Measurements from ENCODE around the gene NCKAP1.

NCKAP1 gene

DNA sequence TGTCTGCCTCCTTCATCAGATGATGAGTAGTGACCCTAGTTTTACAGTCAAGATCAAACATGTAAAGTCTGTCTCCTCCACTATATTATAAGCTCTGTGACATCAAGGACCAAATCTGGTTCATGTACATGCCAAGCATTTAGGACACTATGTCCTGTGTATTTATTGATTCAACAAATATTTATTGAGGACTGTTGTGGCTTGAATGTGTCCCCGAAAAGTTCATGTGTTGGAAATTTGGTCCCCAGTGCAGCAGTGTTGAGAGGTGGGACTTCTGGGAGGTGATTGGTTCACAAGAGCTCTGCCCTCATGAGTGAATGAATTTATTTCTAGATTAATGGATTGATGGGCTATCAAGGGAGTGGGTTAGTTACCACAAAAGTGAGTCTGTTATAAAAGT lies 125.2 kb downstream of the NCKAP1 start:
- TF ChIP-seq, protein P1, sequence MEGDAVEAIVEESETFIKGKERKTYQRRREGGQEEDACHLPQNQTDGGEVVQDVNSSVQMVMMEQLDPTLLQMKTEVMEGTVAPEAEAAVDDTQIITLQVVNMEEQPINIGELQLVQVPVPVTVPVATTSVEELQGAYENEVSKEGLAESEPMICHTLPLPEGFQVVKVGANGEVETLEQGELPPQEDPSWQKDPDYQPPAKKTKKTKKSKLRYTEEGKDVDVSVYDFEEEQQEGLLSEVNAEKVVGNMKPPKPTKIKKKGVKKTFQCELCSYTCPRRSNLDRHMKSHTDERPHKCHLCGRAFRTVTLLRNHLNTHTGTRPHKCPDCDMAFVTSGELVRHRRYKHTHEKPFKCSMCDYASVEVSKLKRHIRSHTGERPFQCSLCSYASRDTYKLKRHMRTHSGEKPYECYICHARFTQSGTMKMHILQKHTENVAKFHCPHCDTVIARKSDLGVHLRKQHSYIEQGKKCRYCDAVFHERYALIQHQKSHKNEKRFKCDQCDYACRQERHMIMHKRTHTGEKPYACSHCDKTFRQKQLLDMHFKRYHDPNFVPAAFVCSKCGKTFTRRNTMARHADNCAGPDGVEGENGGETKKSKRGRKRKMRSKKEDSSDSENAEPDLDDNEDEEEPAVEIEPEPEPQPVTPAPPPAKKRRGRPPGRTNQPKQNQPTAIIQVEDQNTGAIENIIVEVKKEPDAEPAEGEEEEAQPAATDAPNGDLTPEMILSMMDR (IDR thresholded peaks at IDR 0.05; ENCODE audit: insufficient read depth, low read depth, low read length, missing control alignments), result no peak
- no peak for DNase-seq (ENCODE audit: low read depth)
- H3K4me3 ChIP-seq (ENCODE audit: low read depth, low read length), result no peak overlapping the region

DNA sequence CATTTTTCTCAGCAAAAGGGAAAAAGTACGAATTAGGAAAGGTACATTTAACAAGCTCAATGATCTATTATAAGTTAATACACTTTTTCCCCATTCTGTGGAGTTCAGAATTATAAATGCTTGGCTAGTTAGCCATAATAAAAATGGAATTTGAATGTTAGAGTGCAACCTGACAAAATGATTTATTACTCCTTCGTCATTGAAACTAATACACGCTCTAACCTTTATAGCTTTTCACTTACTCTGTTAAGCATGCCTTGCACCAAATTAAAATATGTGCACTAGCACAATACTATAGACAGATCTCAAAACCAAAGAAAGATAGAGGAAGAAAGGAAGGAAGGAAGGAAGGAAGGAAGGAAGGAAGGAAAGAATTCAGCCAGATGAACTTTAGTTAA lies 125.7 kb downstream of the NCKAP1 start:
- H3K4me3 ChIP-seq (ENCODE audit: low read depth, low read length), result no peak overlapping the region
- TF ChIP-seq, protein P1 (IDR thresholded peaks at IDR 0.05; ENCODE audit: insufficient read depth, low read depth, low read length, missing control alignments), result no peak
- DNase-seq (ENCODE audit: low read depth), result no peak

DNA sequence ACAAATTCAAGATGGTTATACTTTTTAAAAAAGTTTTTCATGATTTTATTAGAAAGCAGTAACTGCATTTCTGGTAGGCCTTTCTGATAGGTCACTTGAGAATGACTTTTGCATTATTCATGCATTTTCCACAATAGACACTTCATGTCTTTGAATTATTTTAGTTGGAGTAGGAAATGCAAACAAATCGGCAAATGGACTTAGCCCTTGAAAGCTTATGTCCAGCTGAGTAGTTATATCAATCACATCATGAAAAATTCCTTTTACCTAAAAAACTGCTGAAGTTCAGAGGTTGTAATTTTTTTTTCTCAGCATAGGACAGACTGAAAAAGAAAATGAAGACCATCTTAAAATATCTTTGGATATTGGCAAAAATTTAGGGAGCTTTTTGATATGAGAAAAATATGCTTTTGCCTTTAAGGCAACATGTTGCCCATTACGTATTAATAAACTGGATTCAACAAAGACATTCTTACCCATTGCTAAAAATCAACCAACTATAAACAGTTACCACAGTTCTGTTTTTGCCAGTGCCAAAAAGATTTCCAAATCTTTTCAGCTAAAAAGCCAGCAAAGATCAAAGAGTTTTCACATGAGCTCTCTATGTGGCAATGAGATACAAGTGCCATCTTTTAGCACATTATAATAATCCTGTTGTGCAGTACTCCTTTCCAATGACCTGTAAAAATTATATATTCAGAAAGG lies 126.3 kb downstream of the NCKAP1 start:
- TF ChIP-seq, protein P1 (IDR thresholded peaks at IDR 0.05; ENCODE audit: insufficient read depth, low read depth, low read length, missing control alignments), result no peak
- H3K4me3 ChIP-seq (ENCODE audit: low read depth, low read length), result no peak overlapping the region
- DNase-seq (ENCODE audit: low read depth), result no peak

DNA sequence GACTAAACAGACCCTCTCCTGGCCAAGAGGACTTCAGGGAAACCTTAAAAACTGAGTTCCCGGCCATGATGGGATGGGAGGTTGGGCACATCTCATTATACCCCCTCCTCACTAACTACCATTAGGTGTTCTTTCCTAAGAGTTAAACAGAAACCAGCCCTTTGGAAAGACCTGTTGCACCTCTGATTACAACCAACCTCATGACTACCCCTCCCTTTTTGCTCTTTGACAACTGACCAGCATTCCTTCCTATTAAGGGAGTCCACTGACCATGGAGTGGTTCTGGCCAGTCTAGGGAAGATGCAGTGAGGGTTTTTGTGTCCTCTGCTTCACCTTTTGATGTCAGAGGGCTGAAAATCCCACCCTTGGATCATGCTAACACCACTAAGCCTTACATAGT lies 127.3 kb downstream of the NCKAP1 start:
- DNase-seq (ENCODE audit: low read depth), result no peak
- TF ChIP-seq, protein P1 (IDR thresholded peaks at IDR 0.05; ENCODE audit: insufficient read depth, low read depth, low read length, missing control alignments), result no peak
- no peak overlapping the region for H3K4me3 ChIP-seq (ENCODE audit: low read depth, low read length)

DNA sequence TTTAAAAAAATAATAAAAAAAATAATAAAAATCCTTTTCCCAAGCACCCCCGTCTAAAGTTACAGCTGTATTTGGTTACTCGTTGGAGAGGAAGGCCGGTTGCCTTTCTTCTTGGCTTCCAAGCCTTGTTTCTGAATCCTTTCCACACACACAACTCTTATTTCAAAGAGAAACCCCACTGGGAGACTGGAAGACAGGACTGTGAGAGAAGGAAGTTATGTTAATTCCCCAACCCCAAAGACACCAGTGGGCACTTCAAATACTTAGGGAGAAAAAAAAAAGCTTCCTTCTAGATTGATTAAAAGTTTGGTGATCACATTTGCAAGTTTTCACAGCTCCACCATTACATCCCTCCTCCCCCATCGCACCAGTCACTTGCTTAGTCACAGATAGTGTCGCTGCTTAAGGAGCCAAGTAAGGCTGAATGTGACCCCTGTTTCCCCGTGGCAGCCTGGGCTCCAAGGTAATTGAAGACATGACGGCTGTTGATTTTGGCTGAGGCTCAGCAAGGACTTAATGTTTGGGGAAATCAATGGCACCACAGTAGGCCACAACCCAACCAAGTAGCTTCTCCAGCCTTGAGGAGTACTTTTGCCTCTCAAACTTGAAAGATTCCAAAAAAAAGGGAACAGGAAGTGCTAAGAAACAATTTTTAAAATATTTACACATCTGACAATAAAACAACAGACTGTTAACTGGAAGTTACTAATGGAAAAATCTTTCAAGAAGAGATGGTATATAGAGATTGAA lies 131.0 kb downstream of the NCKAP1 start:
- TF ChIP-seq, protein P1 (IDR thresholded peaks at IDR 0.05; ENCODE audit: insufficient read depth, low read depth, low read length, missing control alignments), result no peak
- DNase-seq (ENCODE audit: low read depth), result no peak
- H3K4me3 ChIP-seq (ENCODE audit: low read depth, low read length), result no peak overlapping the region

DNA sequence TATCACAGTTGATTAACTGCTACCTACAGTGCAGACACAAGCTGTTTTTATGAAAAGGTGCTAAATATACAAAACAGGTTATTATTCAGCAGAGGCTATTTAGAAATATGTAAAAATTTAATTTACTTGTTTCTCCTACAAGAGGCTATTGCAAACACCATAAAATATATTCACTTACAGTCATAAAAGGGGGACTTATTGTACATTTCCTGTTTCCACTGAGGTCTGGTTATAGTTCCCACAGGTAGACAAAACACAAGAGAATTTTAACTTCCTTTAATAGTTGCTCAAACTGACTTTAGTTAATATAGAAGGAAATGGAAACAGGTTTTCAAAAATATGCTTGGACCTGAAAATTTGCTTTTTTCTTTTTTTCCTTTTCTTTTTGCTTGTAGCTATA lies 131.8 kb downstream of the NCKAP1 start:
- TF ChIP-seq, protein P1 (IDR thresholded peaks at IDR 0.05; ENCODE audit: insufficient read depth, low read depth, low read length, missing control alignments), result no peak
- no peak overlapping the region for H3K4me3 ChIP-seq (ENCODE audit: low read depth, low read length)
- DNase-seq (ENCODE audit: low read depth), result no peak

Measured in GM12865 (cell line).